ENCODE data around the gene DENND1A. TPM values are rescaled to one million over a fixed set of nuclear protein-coding genes. Genes with fewer than 3 reads are reported as not detected.

DENND1A gene
- total and polyA plus RNA-seq, 2 of the 13 experiments (the other 11 are each of a cell fraction or from before 2014, with no cell fraction given): 14.8 to 30.1 TPM

GRCh38 chr9:123376218-123377071 is 553.5 kb downstream of the DENND1A start:
- H3K4me2 ChIP-seq (ENCODE audit: low read depth, low read length): peak overlapping the region; percentile 73
- no peaks in the 10 kb centered on the region for H4K20me1 ChIP-seq (ENCODE audit: insufficient read depth, low read length)
- no peak overlapping the region for H2AFZ ChIP-seq (ENCODE audit: low read length)
- ChIA-PET CTCF (ENCODE audit: low intra/inter-chr PET ratio, low total read pairs) (no interaction called here), POLR2A (no interaction called here)
- WGBS (ENCODE audit: low lambda C conversion rate): 33% methylated on average over 11 of the region's 24 CpGs
- H3K79me2 ChIP-seq (ENCODE audit: insufficient read depth, low read length): no peaks in the 10 kb centered on the region
- H3K4me1 ChIP-seq (ENCODE audit: insufficient read depth, low read length): peaks cover 42% of the 10 kb centered on the region
- peak overlapping the region; percentile 6 to 60 (median 14); a peak in 4 of 6 replicates for H3K4me3 ChIP-seq (replicated peaks in 1 of 3; ENCODE audit: insufficient read depth in 1 of 3, low read depth in 2 of 3, low read length in 3 of 3)
- no peaks in the 10 kb centered on the region for H3K36me3 ChIP-seq (replicated peaks in 1 of 2; ENCODE audit: control insufficient read depth in 1 of 2, insufficient read depth in 2 of 2, low read length in 2 of 2)
- peak; percentile 47 for ATAC-seq
- no peak for TF ChIP-seq ARID2 (CRISPR knock-in tag; IDR thresholded peaks at IDR 0.05; ENCODE audit: borderline replicate concordance)
- TF ChIP-seq RFXANK (CRISPR knock-in tag; IDR thresholded peaks at IDR 0.05): no peak
- TF ChIP-seq BCL3 (CRISPR knock-in tag; IDR thresholded peaks at IDR 0.05): no peak
- TF ChIP-seq UBTF (CRISPR knock-in tag; IDR thresholded peaks at IDR 0.05): 0 out of 2 replicates have a peak, but pooled peaks have one; percentile 39
- TF ChIP-seq ZNF839 (CRISPR knock-in tag; IDR thresholded peaks at IDR 0.05; ENCODE audit: borderline replicate concordance): 0 out of 2 replicates have a peak, but pooled peaks have one; percentile 42
- TF ChIP-seq AGO2 (optimal IDR thresholded peaks at IDR 0.05; ENCODE audit: low read depth, low read length): peak; percentile 71
- TF ChIP-seq ZNF329 (CRISPR knock-in tag; IDR thresholded peaks at IDR 0.05; ENCODE audit: low read depth): peak; percentile 90
- peak; percentile 32; the same call in 1 of the 2 replicates for TF ChIP-seq ZNF687 (CRISPR knock-in tag; IDR thresholded peaks at IDR 0.05)
- FAIRE-seq: no peak
- peaks cover 5 to 6% of the 10 kb centered on the region in 2 experiments; a peak in 3 of 5 replicates for H3K27me3 ChIP-seq (ENCODE audit: control insufficient read depth in 1 of 2, insufficient read depth in 2 of 2, low read length in 2 of 2)
- BruUV-seq (replicated peaks): no TSS peak
- DNase-seq (ENCODE audit: low spot score): no peak
- intact Hi-C loops (cut with micrococcal nuclease; ENCODE audit: unreplicated experiment) (no loop called here), in situ Hi-C loops (cut with HindIII; ENCODE audit: extremely low pct_ligation_motif_present, low pct_unique_long_range_greater_than_20kb) (no loop called here)
- H3K9me3 ChIP-seq (ENCODE audit: low read length): no peaks in the 10 kb centered on the region
- no peak overlapping the region for H3K27ac ChIP-seq (ENCODE audit: extremely low read length, insufficient read depth, low read length)
- peak overlapping the region; percentile 9; the same call in 1 of the 2 replicates for H3K9ac ChIP-seq (ENCODE audit: insufficient read depth, low read depth, low read length)
